IMR-90 (cell line): ENCODE data around the gene HOXB2. TPM values are rescaled to one million over a fixed set of nuclear protein-coding genes. Genes with fewer than 3 reads are reported as not detected.
A peak's percentile ranks its signal among the peaks of the same experiment; 100 is the strongest.

Experiments
- ATAC-seq: fragments of 200-7000 bp; cut with Tn5 transposase; 2 replicates; pipeline ENCODE4 v1.9.1; 2020; ENCODE audit warnings: low read depth, mild to moderate bottlenecking, moderate library complexity
- BruUV-seq: library from RNA; stranded (reverse); fragments of 400-500 nt; replicated peaks from 2 replicates; lab custom pipeline; 2021; lab: Mats Ljungman, UMichigan
- CTCF ChIA-PET: fragments of 300-600 bp; formaldehyde crosslinking; extraction: SDS; loops from one replicate; lab custom pipeline; 2021; ENCODE audit warnings: antibody characterized with exemption; lab: Yijun Ruan, JAX
- POLR2A ChIA-PET: fragments of 300-600 bp; sonication (Branson Sonifier 250); formaldehyde crosslinking; loops from one replicate; lab custom pipeline; 2022; ENCODE audit warnings: antibody characterized with exemption; ENCODE audit not compliant: unreplicated experiment; lab: Charles Lee
- DNase-seq: peaks from one replicate; pipeline ENCODE4 v3.0.0; 2013
- H2AFZ ChIP-seq: replicated peaks from 2 replicates; pipeline ENCODE3; 2013; ENCODE audit warnings: low read length, mild to moderate bottlenecking; ENCODE audit not compliant: poor library complexity
- H2AK5ac ChIP-seq: 2 replicates; pipeline ENCODE4 v1.6.1; 2013; ENCODE audit warnings: low read depth, low read length, inconsistent platforms
- H2AK9ac ChIP-seq: replicated peaks from 2 replicates; pipeline ENCODE3; 2013; ENCODE audit warnings: mild to moderate bottlenecking, low read depth, low read length, moderate library complexity; ENCODE audit not compliant: poor library complexity
- H2BK120ac ChIP-seq: 2 replicates; pipeline ENCODE4 v1.6.1; 2013; ENCODE audit warnings: low read depth, low read length, inconsistent platforms
- H2BK15ac ChIP-seq: 3 replicates; pipeline ENCODE4 v1.6.1; 2013; ENCODE audit warnings: low read depth, low read length, inconsistent platforms
- H2BK20ac ChIP-seq: 2 replicates; pipeline ENCODE4 v1.6.1; 2013; ENCODE audit warnings: low read depth, mild to moderate bottlenecking, inconsistent platforms, low read length, moderate library complexity
- H2BK5ac ChIP-seq: 2 replicates; pipeline ENCODE4 v1.6.1; 2013; ENCODE audit warnings: mild to moderate bottlenecking, low read depth, low read length, inconsistent platforms; ENCODE audit not compliant: poor library complexity, severe bottlenecking
- H3K14ac ChIP-seq: replicated peaks from 2 replicates; pipeline ENCODE4 v1.6.1; 2013; ENCODE audit warnings: low read depth, low read length, inconsistent platforms
- H3K18ac ChIP-seq: 2 replicates; pipeline ENCODE4 v1.6.1; 2013; ENCODE audit warnings: low read depth, low read length, control low read depth
- H3K23ac ChIP-seq: 2 replicates; pipeline ENCODE4 v1.6.1; 2013; ENCODE audit warnings: low read depth, low read length, inconsistent platforms
- H3K27ac ChIP-seq: 2 replicates; pipeline ENCODE4 v1.5.1; 2013; ENCODE audit warnings: mild to moderate bottlenecking, control low read depth, low read length; ENCODE audit not compliant: insufficient read depth
- H3K27me3 ChIP-seq: 2 replicates; pipeline ENCODE4 v1.6.1; 2013; ENCODE audit warnings: low read length; ENCODE audit not compliant: control insufficient read depth, insufficient read depth
- H3K36me3 ChIP-seq: 2 replicates; pipeline ENCODE4 v1.6.1; 2013; ENCODE audit warnings: low read length, mixed read lengths; ENCODE audit not compliant: control insufficient read depth, insufficient read depth
- H3K4ac ChIP-seq: 2 replicates; pipeline ENCODE4 v1.6.1; 2013; ENCODE audit warnings: low read depth, low read length, inconsistent platforms
- H3K4me1 ChIP-seq: 2 replicates; pipeline ENCODE4 v1.6.1; 2013; ENCODE audit warnings: low read length, mixed read lengths; ENCODE audit not compliant: control insufficient read depth, insufficient read depth
- H3K4me2 ChIP-seq: 2 replicates; pipeline ENCODE4 v1.6.1; 2013; ENCODE audit warnings: low read depth, mild to moderate bottlenecking, control low read depth, low read length, moderate library complexity
- H3K4me3 ChIP-seq: 2 replicates; pipeline ENCODE4 v1.5.1; 2013; ENCODE audit warnings: low read depth, mild to moderate bottlenecking, control low read depth, low read length, moderate library complexity; ENCODE audit not compliant: insufficient read depth
- H3K56ac ChIP-seq: 2 replicates; pipeline ENCODE4 v1.6.1; 2013; ENCODE audit warnings: low read length, inconsistent platforms; ENCODE audit not compliant: insufficient read depth; ENCODE audit errors: extremely low read depth
- H3K79me1 ChIP-seq, 2 experiments: 2 replicates each; pipeline ENCODE4 v1.6.1; 2013; ENCODE audit warnings: low read length in 2 of 2, inconsistent platforms in 1 of 2, low read depth in 1 of 2
- H3K9ac ChIP-seq: 2 replicates; pipeline ENCODE4 v1.6.1; 2013; ENCODE audit warnings: low read depth, low read length, control low read depth
- H3K9me1 ChIP-seq: 2 replicates; pipeline ENCODE4 v1.6.1; 2013; ENCODE audit warnings: low read length, inconsistent platforms; ENCODE audit not compliant: insufficient read depth
- H3K9me3 ChIP-seq: 2 replicates; pipeline ENCODE4 v1.6.1; 2013; ENCODE audit warnings: low read length; ENCODE audit not compliant: control insufficient read depth, insufficient read depth
- H4K20me1 ChIP-seq: 2 replicates; pipeline ENCODE4 v1.6.1; 2013; ENCODE audit warnings: low read length, inconsistent platforms; ENCODE audit not compliant: insufficient read depth
- H4K5ac ChIP-seq: 2 replicates; pipeline ENCODE4 v1.6.1; 2013; ENCODE audit warnings: mild to moderate bottlenecking, low read depth, low read length, control low read depth
- H4K8ac ChIP-seq, 2 experiments: 2 replicates each; pipeline ENCODE4 v1.6.1; 2013; ENCODE audit warnings: low read depth in 2 of 2, low read length in 2 of 2, control low read depth in 1 of 2, inconsistent platforms in 1 of 2
- H4K91ac ChIP-seq: 2 replicates; pipeline ENCODE4 v1.6.1; 2013; ENCODE audit warnings: low read depth, low read length, inconsistent platforms; ENCODE audit not compliant: insufficient read depth
- BHLHE40 ChIP-seq: fragments of 150-350 bp; IDR thresholded peaks from 2 replicates; pipeline ENCODE4 v1.6.1; 2016; ENCODE audit warnings: mild to moderate bottlenecking, low read depth, low read length
- CEBPB ChIP-seq: IDR thresholded peaks from 2 replicates; pipeline ENCODE4 v1.6.1; 2012; ENCODE audit warnings: low read depth, low read length, improper control_type of control experiment
- CHD1 ChIP-seq: IDR thresholded peaks from 2 replicates; pipeline ENCODE4 v1.6.1; 2012; ENCODE audit warnings: low read depth, low read length, improper control_type of control experiment
- MAFK ChIP-seq: IDR thresholded peaks from 2 replicates; pipeline ENCODE4 v1.6.1; 2012; ENCODE audit warnings: low read depth, low read length, improper control_type of control experiment
- MAZ ChIP-seq: IDR thresholded peaks from 2 replicates; pipeline ENCODE4 v1.6.1; 2012; ENCODE audit warnings: low read depth, mild to moderate bottlenecking, low read length, improper control_type of control experiment, moderate library complexity, borderline replicate concordance
- MXI1 ChIP-seq: IDR thresholded peaks from 2 replicates; pipeline ENCODE4 v1.6.1; 2012; ENCODE audit warnings: low read depth, mild to moderate bottlenecking, low read length, moderate library complexity, borderline replicate concordance
- RAD21 ChIP-seq: IDR thresholded peaks from 2 replicates; pipeline ENCODE4 v1.6.1; 2012; ENCODE audit warnings: low read length, improper control_type of control experiment
- RCOR1 ChIP-seq: IDR thresholded peaks from 2 replicates; pipeline ENCODE4 v1.6.1; 2012; ENCODE audit warnings: mild to moderate bottlenecking, low read length, improper control_type of control experiment; ENCODE audit not compliant: insufficient replicate concordance
- RFX5 ChIP-seq: IDR thresholded peaks from 2 replicates; pipeline ENCODE4 v1.8.0; 2012; ENCODE audit warnings: low read depth, mild to moderate bottlenecking, low read length, moderate library complexity
- WGBS, 2 experiments: methylation state at CpG; one replicate each; pipeline versions ENCODE4 v1.1.5 to v1.1.7; 2013; ENCODE audit warnings: missing lambda C conversion rate in 2 of 2; ENCODE audit not compliant: insufficient read length in 1 of 2; ENCODE audit errors: extremely low coverage in 2 of 2; 5-methylcytosine and 5-hydroxymethylcytosine counted together
- dilution Hi-C: fragments of 300-500 bp; cut with HindIII; formaldehyde crosslinking; loops from one replicate; pipeline ENCODE4 v1.14.3; 2018; ENCODE audit warnings: low sequenced_read_pairs; ENCODE audit not compliant: unreplicated experiment
- in situ Hi-C: fragments of 300-500 bp; cut with MboI; formaldehyde crosslinking; loops from 3 replicates; pipeline ENCODE4 v1.14.3; 2019; ENCODE audit warnings: low sequenced_read_pairs, inconsistent platforms, mixed read lengths
- intact Hi-C: fragments of 100-400 bp; cut with micrococcal nuclease; formaldehyde crosslinking; loops from 2 replicates; pipeline ENCODE4 v1.10.0; 2022
- polyA plus RNA-seq, 3 experiments: library from polyadenylated mRNA; depleted of rRNA; stranded (reverse); fragments of >200 nt; gene quantifications; 2 replicates each; pipeline ENCODE4 v1.2.3, GENCODE V29; 2012; ENCODE audit warnings: low replicate concordance in 1 of 3
- total RNA-seq: library from RNA; depleted of rRNA; stranded (reverse); fragments of >200 nt; gene quantifications from 2 replicates; pipeline ENCODE4 v1.2.3, GENCODE V29; 2012
- TF ChIP-seq, protein P1 (sequence below): fragments of 150-350 bp; IDR thresholded peaks from 2 replicates; pipeline ENCODE4 v1.6.1; 2017; ENCODE audit warnings: mild to moderate bottlenecking, antibody characterized with exemption, low read length, low read depth
- TF ChIP-seq, protein P2 (sequence below): conservative IDR thresholded peaks from 2 replicates; pipeline ENCODE4 v1.5.1; 2012; ENCODE audit warnings: mild to moderate bottlenecking, low read depth, low read length, improper control_type of control experiment

Gene HOXB2
- total and polyA plus RNA-seq, 2 of the 4 experiments (the other 2 are of a cell fraction) = 2.7 to 29.9 TPM

DNA sequence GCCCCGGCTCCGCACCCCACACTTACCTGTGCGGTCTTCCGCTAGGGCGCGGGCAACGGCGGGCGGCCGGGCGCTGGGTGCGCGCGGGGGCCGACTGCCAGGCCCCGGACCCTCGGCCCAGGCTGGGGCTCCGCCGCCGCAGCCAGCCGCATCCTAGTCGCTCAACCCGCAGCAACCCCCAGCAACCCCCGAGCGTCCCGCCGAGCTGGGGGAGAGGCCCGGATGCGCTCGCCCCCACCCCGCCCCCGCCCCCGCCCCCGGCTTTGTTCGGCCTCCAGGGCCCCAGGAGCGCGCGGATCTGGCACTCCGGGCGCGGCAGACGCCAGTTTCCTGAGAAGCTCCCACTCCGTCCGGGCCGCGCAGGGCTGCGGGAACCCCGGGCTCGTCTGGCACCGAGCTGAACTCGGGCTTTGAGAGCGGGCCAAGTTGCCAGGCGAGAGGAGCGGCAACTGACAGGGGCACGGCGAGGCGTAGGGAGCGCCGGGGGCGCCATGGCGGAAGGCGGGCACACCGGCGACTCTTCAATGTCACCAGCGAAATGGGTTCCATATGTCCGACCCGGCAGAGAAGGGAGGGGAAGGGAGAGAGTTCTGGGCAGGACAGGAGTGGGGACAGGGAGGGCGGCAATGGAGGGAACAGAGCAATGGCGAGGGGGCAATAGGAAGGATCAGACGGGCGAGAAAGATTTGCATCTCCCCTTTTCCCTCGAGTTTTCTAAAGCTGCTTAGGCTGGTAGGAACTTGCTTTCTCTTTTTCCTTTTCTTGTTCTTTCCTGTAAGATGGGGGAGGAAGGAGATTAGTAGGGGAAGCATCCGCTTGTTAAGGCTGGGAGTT, 19.5 kb upstream of the HOXB2 start:
- Histone ChIP-seq H2BK5ac (peak overlapping the region; percentile 99), H3K9ac (peak overlapping the region; percentile 92), H3K9me1 (peaks cover 23% of the 10 kb centered on the region), H3K14ac (peak overlapping the region; percentile 95), H3K79me1 (peaks cover 0 to 24% of the 10 kb centered on the region in 2 experiments; a peak in 2 of 4 replicates), H3K4me1 (peaks cover 71% of the 10 kb centered on the region), H3K27me3 (no peaks in the 10 kb centered on the region), H3K56ac (peak overlapping the region; percentile 84), H4K91ac (peak overlapping the region; percentile 96), H4K20me1 (peaks cover 34% of the 10 kb centered on the region), H4K8ac (peak overlapping the region; percentile 18 to 92), H3K4me3 (peak overlapping the region; percentile 46), H3K4ac (peak overlapping the region; percentile 99), H3K9me3 (no peaks in the 10 kb centered on the region), H2AFZ (peak overlapping the region; percentile 64), H3K4me2 (peak overlapping the region; percentile 98), H3K36me3 (peaks cover 38% of the 10 kb centered on the region; the same call in 1 of the 2 replicates), H2AK5ac (peak overlapping the region; percentile 94), H3K27ac (peak overlapping the region; percentile 93), H2AK9ac (peak overlapping the region; percentile 97), H2BK20ac (peak overlapping the region; percentile 17), H2BK120ac (peak overlapping the region; percentile 90), H2BK15ac (peak overlapping the region; percentile 71; the same call in 1 of the 3 replicates), H3K18ac (peak overlapping the region; percentile 63), H4K5ac (peak overlapping the region; percentile 92), H3K23ac (peak overlapping the region; percentile 99)
- dilution Hi-C loops = no loop called here
- ChIA-PET POLR2A (interaction anchor here (0.6 to 1.3 kb wide), 3 partner anchors 19 to 29 kb away, joined by 3 to 5 read pairs (median 4); partner anchors contain the start of gene HOXB5), CTCF (no interaction called here)
- TF ChIP-seq RFX5 = no peak
- no peak for TF ChIP-seq MXI1
- no peak for TF ChIP-seq CEBPB
- TF ChIP-seq BHLHE40 = no peak
- TF ChIP-seq RCOR1 = no peak
- TF ChIP-seq, protein P1, sequence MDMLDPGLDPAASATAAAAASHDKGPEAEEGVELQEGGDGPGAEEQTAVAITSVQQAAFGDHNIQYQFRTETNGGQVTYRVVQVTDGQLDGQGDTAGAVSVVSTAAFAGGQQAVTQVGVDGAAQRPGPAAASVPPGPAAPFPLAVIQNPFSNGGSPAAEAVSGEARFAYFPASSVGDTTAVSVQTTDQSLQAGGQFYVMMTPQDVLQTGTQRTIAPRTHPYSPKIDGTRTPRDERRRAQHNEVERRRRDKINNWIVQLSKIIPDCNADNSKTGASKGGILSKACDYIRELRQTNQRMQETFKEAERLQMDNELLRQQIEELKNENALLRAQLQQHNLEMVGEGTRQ = no peak
- no peak for TF ChIP-seq CHD1
- no peak for TF ChIP-seq RAD21
- TF ChIP-seq MAFK = no peak
- TF ChIP-seq, protein P2, sequence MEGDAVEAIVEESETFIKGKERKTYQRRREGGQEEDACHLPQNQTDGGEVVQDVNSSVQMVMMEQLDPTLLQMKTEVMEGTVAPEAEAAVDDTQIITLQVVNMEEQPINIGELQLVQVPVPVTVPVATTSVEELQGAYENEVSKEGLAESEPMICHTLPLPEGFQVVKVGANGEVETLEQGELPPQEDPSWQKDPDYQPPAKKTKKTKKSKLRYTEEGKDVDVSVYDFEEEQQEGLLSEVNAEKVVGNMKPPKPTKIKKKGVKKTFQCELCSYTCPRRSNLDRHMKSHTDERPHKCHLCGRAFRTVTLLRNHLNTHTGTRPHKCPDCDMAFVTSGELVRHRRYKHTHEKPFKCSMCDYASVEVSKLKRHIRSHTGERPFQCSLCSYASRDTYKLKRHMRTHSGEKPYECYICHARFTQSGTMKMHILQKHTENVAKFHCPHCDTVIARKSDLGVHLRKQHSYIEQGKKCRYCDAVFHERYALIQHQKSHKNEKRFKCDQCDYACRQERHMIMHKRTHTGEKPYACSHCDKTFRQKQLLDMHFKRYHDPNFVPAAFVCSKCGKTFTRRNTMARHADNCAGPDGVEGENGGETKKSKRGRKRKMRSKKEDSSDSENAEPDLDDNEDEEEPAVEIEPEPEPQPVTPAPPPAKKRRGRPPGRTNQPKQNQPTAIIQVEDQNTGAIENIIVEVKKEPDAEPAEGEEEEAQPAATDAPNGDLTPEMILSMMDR = no peak
- no peak for TF ChIP-seq MAZ
- ATAC-seq (peak; percentile 1; the same call in 1 of the 2 replicates), DNase-seq (no peak)
- intact Hi-C loops = no loop called here
- WGBS, 2 experiments = 1% methylated on average over 20 of the region's 73 CpGs; no CpG with 5 or more reads in 1 of the 2 experiments
- BruUV-seq = no TSS peak
- in situ Hi-C loops = no loop called here
